NOMO-1 treated with DMSO at 0.1 percent for 48 hours (cell line): ENCODE results near the gene NFYC.

Experiments
- DNase-seq: peaks from one replicate; lab custom pipeline; 2025; ENCODE audit not compliant: unreplicated experiment; lab: John Stamatoyannopoulos, UW

The NFYC gene

GRCh38 chr1:40818264-40818961 is 126.9 kb downstream of the NFYC start:
- DNase-seq, result no peak

GRCh38 chr1:40819101-40819500 is 127.6 kb downstream of the NFYC start:
- DNase-seq, result no peak

GRCh38 chr1:40820251-40820797 is 128.8 kb downstream of the NFYC start:
- peak; percentile 36 for DNase-seq
